ENCODE measurements around the gene HPS5. TPM values are rescaled to one million over a fixed set of nuclear protein-coding genes. Genes with fewer than 3 reads are reported as not detected.

HPS5 gene
- total RNA-seq, 2 donors from 2014 or later: 21.4 TPM

- no peak overlapping the region for H3K4me3 ChIP-seq (ENCODE audit: low read length)
- H3K9ac ChIP-seq (ENCODE audit: extremely low read depth, low read length, poor library complexity, severe bottlenecking): no peak overlapping the region
- Mint-ChIP-seq H3K36me3 (ENCODE audit: low read depth) (peaks cover 50% of the 10 kb centered on the region), H3K4me1 (no peaks in the 10 kb centered on the region), H3K27ac (peak overlapping the region; percentile 24), H3K9me3 (no peaks in the 10 kb centered on the region), H3K27me3 (ENCODE audit: insufficient read depth) (no peaks in the 10 kb centered on the region), H3K4me3 (no peak overlapping the region)
- DNase-seq: no peak
- no peaks in the 10 kb centered on the region for H3K4me1 ChIP-seq (ENCODE audit: control insufficient read depth, insufficient read depth, low read length)
- H3K36me3 ChIP-seq (ENCODE audit: control insufficient read depth, insufficient read depth, low read length): peaks cover 51% of the 10 kb centered on the region
- 78 to 97% methylated on average over 1 to 2 of the region's 3 CpGs for WGBS, 2 experiments (ENCODE audit: insufficient coverage in 1 of 2, insufficient read length in 1 of 2)
- no peak for TF ChIP-seq CTCF (conservative IDR thresholded peaks at IDR 0.05)
- no peak overlapping the region for H3K27ac ChIP-seq (ENCODE audit: low read depth, low read length)
- no peaks in the 10 kb centered on the region for H3K9me3 ChIP-seq (ENCODE audit: control insufficient read depth, low read length)
- no peaks in the 10 kb centered on the region for H3K27me3 ChIP-seq (ENCODE audit: control insufficient read depth, insufficient read depth, low read length, poor library complexity, severe bottlenecking)
These were observed 11.0 kb upstream of the HPS5 start for GRCh38 chr11:18332891-18333290.

- Mint-ChIP-seq H3K27me3 (ENCODE audit: insufficient read depth) (no peaks in the 10 kb centered on the region), H3K36me3 (ENCODE audit: low read depth) (peaks cover 50% of the 10 kb centered on the region), H3K27ac (no peak overlapping the region), H3K4me1 (no peaks in the 10 kb centered on the region), H3K4me3 (no peak overlapping the region), H3K9me3 (no peaks in the 10 kb centered on the region)
- no peaks in the 10 kb centered on the region for H3K27me3 ChIP-seq (ENCODE audit: control insufficient read depth, insufficient read depth, low read length, poor library complexity, severe bottlenecking)
- H3K4me1 ChIP-seq (ENCODE audit: control insufficient read depth, insufficient read depth, low read length): no peaks in the 10 kb centered on the region
- H3K27ac ChIP-seq (ENCODE audit: low read depth, low read length): no peak overlapping the region
- peaks cover 51% of the 10 kb centered on the region for H3K36me3 ChIP-seq (ENCODE audit: control insufficient read depth, insufficient read depth, low read length)
- no peak overlapping the region for H3K9ac ChIP-seq (ENCODE audit: extremely low read depth, low read length, poor library complexity, severe bottlenecking)
- no peak overlapping the region for H3K4me3 ChIP-seq (ENCODE audit: low read length)
- H3K9me3 ChIP-seq (ENCODE audit: control insufficient read depth, low read length): no peaks in the 10 kb centered on the region
- WGBS, 2 experiments (ENCODE audit: insufficient coverage in 1 of 2, insufficient read length in 1 of 2): 100% methylated on average over 1 of the region's 1 CpG; no CpG with 5 or more reads in 1 of the 2 experiments
- TF ChIP-seq CTCF (conservative IDR thresholded peaks at IDR 0.05): no peak
- no peak for DNase-seq
These were observed 10.4 kb upstream of the HPS5 start for GRCh38 chr11:18332302-18332701.

GRCh38 chr11:18330921-18331320 is 9.0 kb upstream of the HPS5 start:
- no peaks in the 10 kb centered on the region for H3K27me3 Mint-ChIP-seq (ENCODE audit: insufficient read depth)
- no peaks in the 10 kb centered on the region for H3K4me1 Mint-ChIP-seq
- no peaks in the 10 kb centered on the region for H3K9me3 ChIP-seq (ENCODE audit: control insufficient read depth, low read length)
- TF ChIP-seq CTCF (conservative IDR thresholded peaks at IDR 0.05): no peak
- H3K9me3 Mint-ChIP-seq: no peaks in the 10 kb centered on the region
- peaks cover 56% of the 10 kb centered on the region for H3K36me3 ChIP-seq (ENCODE audit: control insufficient read depth, insufficient read depth, low read length)
- no peak for DNase-seq
- no peak overlapping the region for H3K27ac ChIP-seq (ENCODE audit: low read depth, low read length)
- no peak overlapping the region for H3K27ac Mint-ChIP-seq
- WGBS, 2 experiments (ENCODE audit: insufficient coverage in 1 of 2, insufficient read length in 1 of 2): 96 to 100% methylated on average over 3 to 6 of the region's 6 CpGs
- H3K4me1 ChIP-seq (ENCODE audit: control insufficient read depth, insufficient read depth, low read length): no peaks in the 10 kb centered on the region
- no peak overlapping the region for H3K9ac ChIP-seq (ENCODE audit: extremely low read depth, low read length, poor library complexity, severe bottlenecking)
- peaks cover 48% of the 10 kb centered on the region for H3K36me3 Mint-ChIP-seq (ENCODE audit: low read depth)
- H3K4me3 Mint-ChIP-seq: no peak overlapping the region
- H3K27me3 ChIP-seq (ENCODE audit: control insufficient read depth, insufficient read depth, low read length, poor library complexity, severe bottlenecking): no peaks in the 10 kb centered on the region
- H3K4me3 ChIP-seq (ENCODE audit: low read length): no peak overlapping the region

Data from endodermal cell (in vitro differentiated cells).